WTC11 (cell line): ENCODE measurements around the gene GMEB1. TPM values are rescaled to one million over a fixed set of nuclear protein-coding genes. Genes with fewer than 3 reads are reported as not detected.

Experiments
- ATAC-seq: fragments of 200-7000 bp; cut with Tn5 transposase; 2 replicates; pipeline ENCODE4 v1.10.0; 2021; ENCODE audit warnings: mild to moderate bottlenecking, moderate library complexity
- CTCF ChIA-PET: fragments of 300-600 bp; sonication (Branson Sonifier 250); formaldehyde crosslinking; loops from one replicate; lab custom pipeline; 2021; ENCODE audit warnings: antibody characterized with exemption; lab: Charles Lee
- POLR2A ChIA-PET: fragments of 350-600 bp; sonication (Branson Sonifier 250); formaldehyde crosslinking; loops from one replicate; lab custom pipeline; 2021; ENCODE audit warnings: antibody characterized with exemption; lab: Charles Lee
- DNase-seq: peaks from one replicate; pipeline ENCODE4 v3.0.0; 2021; ENCODE audit warnings: low spot score
- H3K27ac Mint-ChIP-seq: 2 replicates; pipeline ENCODE4 v1.8.0; 2021; ENCODE audit warnings: mixed read lengths
- H3K27me3 Mint-ChIP-seq: 2 replicates; pipeline ENCODE4 v1.8.0; 2021; ENCODE audit warnings: low read depth, mild to moderate bottlenecking, moderate library complexity, mixed read lengths
- H3K36me3 Mint-ChIP-seq: 2 replicates; pipeline ENCODE4 v1.8.0; 2021; ENCODE audit warnings: mixed read lengths
- H3K4me1 Mint-ChIP-seq: 2 replicates; pipeline ENCODE4 v1.8.0; 2022; ENCODE audit warnings: mixed read lengths
- H3K4me3 Mint-ChIP-seq: 2 replicates; pipeline ENCODE4 v1.8.0; 2021; ENCODE audit warnings: mild to moderate bottlenecking, moderate library complexity, mixed read lengths
- H3K9me3 Mint-ChIP-seq: 2 replicates; pipeline ENCODE4 v1.8.0; 2021; ENCODE audit warnings: mixed read lengths
- AR ChIP-seq: fragments of 250-450 bp; sonication (Bioruptor Pico); IDR thresholded peaks from 2 replicates; pipeline ENCODE4 v1.9.0; 2021; ENCODE audit warnings: mild to moderate bottlenecking
- ATF3 ChIP-seq: sonication (generic); formaldehyde crosslinking; conservative IDR thresholded peaks from 2 replicates; pipeline ENCODE4 v1.8.1; 2022; ENCODE audit warnings: mild to moderate bottlenecking, missing genetic modification reagents
- CBFB ChIP-seq: sonication (generic); formaldehyde crosslinking; IDR thresholded peaks from 2 replicates; pipeline ENCODE4 v1.8.1; 2022; ENCODE audit warnings: mild to moderate bottlenecking, low read depth, missing genetic modification reagents
- CDX4 ChIP-seq: fragments of 250-450 bp; sonication (Bioruptor Pico); IDR thresholded peaks from 2 replicates; pipeline ENCODE4 v1.9.0; 2021; ENCODE audit warnings: moderate library complexity, mild to moderate bottlenecking, inconsistent platforms, borderline replicate concordance
- E2F4 ChIP-seq: sonication (generic); formaldehyde crosslinking; IDR thresholded peaks from 2 replicates; pipeline ENCODE4 v1.8.1; 2022; ENCODE audit warnings: low read depth, mild to moderate bottlenecking, moderate library complexity, missing genetic modification reagents, borderline replicate concordance
- EMX1 ChIP-seq: fragments of 250-450 bp; sonication (Bioruptor Pico); IDR thresholded peaks from 2 replicates; pipeline ENCODE4 v1.8.0; 2021; ENCODE audit warnings: mild to moderate bottlenecking
- ETV6 ChIP-seq: sonication (generic); formaldehyde crosslinking; IDR thresholded peaks from 2 replicates; pipeline ENCODE4 v1.8.1; 2022; ENCODE audit warnings: mild to moderate bottlenecking, missing genetic modification reagents
- FOXK1 ChIP-seq: sonication (generic); formaldehyde crosslinking; IDR thresholded peaks from 2 replicates; pipeline ENCODE4 v1.8.0; 2022; ENCODE audit warnings: mild to moderate bottlenecking, moderate library complexity, missing genetic modification reagents
- JAZF1 ChIP-seq: fragments of 250-450 bp; sonication (Bioruptor Pico); IDR thresholded peaks from 2 replicates; pipeline ENCODE4 v1.9.0; 2021; ENCODE audit warnings: moderate library complexity, mild to moderate bottlenecking, inconsistent platforms
- JUN ChIP-seq: sonication (generic); formaldehyde crosslinking; IDR thresholded peaks from 2 replicates; pipeline ENCODE4 v1.8.0; 2023; ENCODE audit warnings: mild to moderate bottlenecking, missing genetic modification reagents
- KAT7 ChIP-seq: sonication (generic); formaldehyde crosslinking; IDR thresholded peaks from 2 replicates; pipeline ENCODE4 v1.8.1; 2023; ENCODE audit warnings: missing genetic modification reagents, mild to moderate bottlenecking, borderline replicate concordance
- MAX ChIP-seq: sonication (generic); formaldehyde crosslinking; IDR thresholded peaks from 2 replicates; pipeline ENCODE4 v1.8.0; 2022; ENCODE audit warnings: mild to moderate bottlenecking, missing genetic modification reagents
- MXD4 ChIP-seq: fragments of 250-450 bp; sonication (Bioruptor Pico); IDR thresholded peaks from 2 replicates; pipeline ENCODE4 v1.8.0; 2021; ENCODE audit warnings: mild to moderate bottlenecking, moderate library complexity, borderline replicate concordance
- MYBL2 ChIP-seq: sonication (generic); formaldehyde crosslinking; IDR thresholded peaks from 2 replicates; pipeline ENCODE4 v1.8.1; 2023; ENCODE audit warnings: mild to moderate bottlenecking, moderate library complexity, missing genetic modification reagents
- PRDM15 ChIP-seq: sonication (generic); formaldehyde crosslinking; IDR thresholded peaks from 2 replicates; pipeline ENCODE4 v1.8.0; 2022; ENCODE audit warnings: missing genetic modification reagents
- PREB ChIP-seq: sonication (generic); formaldehyde crosslinking; IDR thresholded peaks from 2 replicates; pipeline ENCODE4 v1.8.1; 2022; ENCODE audit warnings: mild to moderate bottlenecking, missing genetic modification reagents, moderate library complexity, borderline replicate concordance
- RORB ChIP-seq: fragments of 250-450 bp; sonication (Bioruptor Pico); IDR thresholded peaks from 2 replicates; pipeline ENCODE4 v1.9.0; 2021; ENCODE audit warnings: mild to moderate bottlenecking
- TCF7 ChIP-seq: sonication (generic); formaldehyde crosslinking; IDR thresholded peaks from 2 replicates; pipeline ENCODE4 v1.8.0; 2022; ENCODE audit warnings: mild to moderate bottlenecking, low read depth, missing genetic modification reagents, moderate library complexity
- ZMAT4 ChIP-seq: fragments of 250-450 bp; sonication (Bioruptor Pico); IDR thresholded peaks from 2 replicates; pipeline ENCODE4 v1.9.0; 2021; ENCODE audit warnings: mild to moderate bottlenecking
- ZNF219 ChIP-seq: sonication (generic); formaldehyde crosslinking; IDR thresholded peaks from 2 replicates; pipeline ENCODE4 v1.8.0; 2023; ENCODE audit warnings: missing genetic modification reagents, mild to moderate bottlenecking, borderline replicate concordance
- ZNF232 ChIP-seq: sonication (generic); formaldehyde crosslinking; IDR thresholded peaks from 2 replicates; pipeline ENCODE4 v1.8.0; 2022; ENCODE audit warnings: mild to moderate bottlenecking, missing genetic modification reagents
- ZNF317 ChIP-seq: sonication (generic); formaldehyde crosslinking; IDR thresholded peaks from 2 replicates; pipeline ENCODE4 v1.8.1; 2023; ENCODE audit warnings: low read depth, mild to moderate bottlenecking, moderate library complexity, missing genetic modification reagents, borderline replicate concordance
- ZNF423 ChIP-seq: fragments of 250-450 bp; sonication (Bioruptor Pico); IDR thresholded peaks from 2 replicates; pipeline ENCODE4 v2.1.2; 2022; ENCODE audit warnings: mild to moderate bottlenecking, moderate library complexity
- ZNF512 ChIP-seq: sonication (generic); formaldehyde crosslinking; IDR thresholded peaks from 2 replicates; pipeline ENCODE4 v1.8.1; 2022; ENCODE audit warnings: missing genetic modification reagents, borderline replicate concordance
- total RNA-seq: library from RNA; stranded (reverse); gene quantifications from 3 replicates; pipeline ENCODE4 v1.2.3, GENCODE V29; 2021

The GMEB1 gene
- total RNA-seq, 1 experiment from 2014 or later = 29.4 TPM

DNA sequence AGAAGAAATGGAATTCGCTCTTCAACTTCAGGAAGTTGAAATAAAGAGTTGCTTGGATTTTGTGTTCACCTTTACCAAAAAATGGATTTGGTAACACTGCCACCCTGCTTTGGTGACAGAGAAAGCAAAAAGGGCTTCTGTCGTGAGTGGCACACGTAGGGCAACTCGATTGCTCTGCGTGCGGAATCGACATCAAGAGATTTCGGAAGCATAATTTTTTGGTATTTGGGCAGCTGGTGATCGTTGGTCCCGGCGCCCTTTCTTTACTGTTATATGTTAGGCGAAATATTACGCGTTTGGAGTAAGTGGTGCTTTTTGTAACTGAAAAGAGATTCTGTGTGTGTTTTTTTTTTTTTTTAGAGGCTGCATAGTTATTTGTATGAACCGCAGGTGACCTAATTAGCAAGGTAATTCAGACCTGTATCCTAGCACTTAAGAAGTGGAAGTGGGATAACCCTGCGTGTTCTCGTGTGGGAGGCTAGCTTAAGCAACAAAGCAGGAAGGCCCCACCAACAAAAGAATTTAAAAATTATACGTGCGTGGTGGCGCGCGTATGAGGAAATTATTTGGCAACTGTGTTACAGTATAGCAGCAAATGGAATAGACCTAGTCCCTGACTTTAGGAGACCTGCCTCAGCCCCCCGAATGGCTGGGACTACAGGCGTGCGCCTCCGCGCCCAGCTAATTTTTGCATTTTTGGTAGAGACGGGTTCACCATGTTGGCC lies 19.9 kb upstream of the GMEB1 start, which contains the start of gene RNU11:
Gene RNU11 (plus strand): TSS at position 127 of the 725 bp plus-strand sequence.
- no peaks in the 10 kb centered on the region for H3K36me3 Mint-ChIP-seq
- DNase-seq (peak; percentile 69), ATAC-seq (peak; percentile 79)
- H3K4me3 Mint-ChIP-seq = peak within 1 kb of the TSS; percentile 74
- ChIA-PET POLR2A (interaction anchor here (0.7 to 1.8 kb wide), 7 partner anchors 20 to 826 kb away, joined by 3 to 26 read pairs (median 6); partner anchors contain the start of genes GMEB1 and YTHDF2), CTCF (interaction anchor here (1.1 to 1.6 kb wide), 2 partner anchors 88 to 229 kb away, joined by 4 to 6 read pairs; partner anchors contain the start of gene YTHDF2)
- H3K9me3 Mint-ChIP-seq = no peaks in the 10 kb centered on the region
- H3K27me3 Mint-ChIP-seq = no peaks in the 10 kb centered on the region
- peak within 1 kb of the TSS; percentile 100 for H3K27ac Mint-ChIP-seq
- H3K4me1 Mint-ChIP-seq = peaks cover 18% of the 10 kb centered on the region
- TF ChIP-seq JAZF1 (CRISPR knock-in tag) = peak; percentile 99
- peak; percentile 99 for TF ChIP-seq ZMAT4 (CRISPR knock-in tag)
- TF ChIP-seq CDX4 (CRISPR knock-in tag) = peak; percentile 98
- TF ChIP-seq AR (CRISPR knock-in tag) = peak; percentile 99
- TF ChIP-seq ZNF219 (CRISPR knock-in tag) = peak; percentile 82; the same call in 1 of the 2 replicates
- peak; percentile 40; the same call in 1 of the 2 replicates for TF ChIP-seq MAX
- TF ChIP-seq ETV6 (CRISPR knock-in tag) = peak; percentile 96
- TF ChIP-seq PREB = peak; percentile 94; the same call in 1 of the 2 replicates
- peak; percentile 99 for TF ChIP-seq EMX1 (CRISPR knock-in tag)
- TF ChIP-seq ZNF512 (CRISPR knock-in tag) = no peak
- TF ChIP-seq ZNF317 (CRISPR knock-in tag) = 0 out of 2 replicates have a peak, but pooled peaks have one; percentile 44
- TF ChIP-seq TCF7 = no peak
- TF ChIP-seq PRDM15 (CRISPR knock-in tag) = peak; percentile 37; the same call in 1 of the 2 replicates
- TF ChIP-seq RORB (CRISPR knock-in tag) = peak; percentile 99
- no peak for TF ChIP-seq ATF3 (CRISPR knock-in tag)
- peak; percentile 84; the same call in 1 of the 2 replicates for TF ChIP-seq KAT7 (CRISPR knock-in tag)
- no peak for TF ChIP-seq E2F4 (CRISPR knock-in tag)
- peak; percentile 81; the same call in 1 of the 2 replicates for TF ChIP-seq JUN
- no peak; the same call in 1 of the 2 replicates for TF ChIP-seq MXD4 (CRISPR knock-in tag)
- no peak for TF ChIP-seq CBFB (CRISPR knock-in tag)
- no peak for TF ChIP-seq MYBL2 (CRISPR knock-in tag)
- TF ChIP-seq ZNF423 = peak; percentile 33; the same call in 1 of the 2 replicates
- peak; percentile 90 for TF ChIP-seq FOXK1 (CRISPR knock-in tag)
- TF ChIP-seq ZNF232 (CRISPR knock-in tag) = peak; percentile 91; the same call in 1 of the 2 replicates
